Measurements from ENCODE around the gene KDM2B. TPM values are rescaled to one million over a fixed set of nuclear protein-coding genes. Genes with fewer than 3 reads are reported as not detected.

Gene KDM2B
- total RNA-seq, 1 experiment from 2014 or later = 45.1 TPM

DNA sequence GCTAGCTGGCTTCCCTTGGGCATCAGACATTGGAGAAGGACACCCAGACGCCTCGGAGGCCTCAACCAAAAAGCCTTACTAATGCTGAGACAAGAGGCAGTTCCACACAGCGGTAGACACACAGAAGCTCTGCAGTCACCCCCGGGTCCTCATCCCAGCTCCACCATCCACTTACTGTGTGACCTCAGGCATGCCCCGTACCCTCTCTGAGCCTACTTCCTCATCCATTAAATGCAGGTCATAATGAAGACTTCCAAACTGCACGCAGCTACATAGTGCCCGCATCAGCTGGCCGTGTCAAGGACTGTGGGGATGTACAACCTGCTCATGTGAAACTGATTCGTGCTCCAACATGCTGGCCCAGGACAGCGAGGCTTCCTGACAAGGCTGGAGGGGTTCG is 72.3 kb downstream of the KDM2B start:
- ChIA-PET POLR2A (ENCODE audit: unreplicated experiment) (interaction anchor here (0.6 kb wide), 1 partner anchor 212 kb away, joined by 24 read pairs; the partner anchor contains the start of gene CAMKK2), CTCF (no interaction called here)
- no peak overlapping the region for H3K4me3 ChIP-seq
- H3K4me1 ChIP-seq (replicated peaks; ENCODE audit: insufficient read depth) = no peaks in the 10 kb centered on the region
- no peaks in the 10 kb centered on the region for H3K9me2 ChIP-seq (ENCODE audit: insufficient read depth)
- no peaks in the 10 kb centered on the region for H3K27me3 ChIP-seq (ENCODE audit: insufficient read depth, low read depth)
- H3K36me3 ChIP-seq (ENCODE audit: low read depth) = no peaks in the 10 kb centered on the region
- no peaks in the 10 kb centered on the region for H3F3A ChIP-seq (ENCODE audit: insufficient read depth, low read depth)
- intact Hi-C loops (cut with micrococcal nuclease; ENCODE audit: unreplicated experiment) = no loop called here
- DNase-seq = no peak
- H2AFZ ChIP-seq = no peak overlapping the region
- H3K4me2 ChIP-seq = no peak overlapping the region
- no peaks in the 10 kb centered on the region for H4K20me1 ChIP-seq (ENCODE audit: insufficient read depth)
- H3K9me3 ChIP-seq (ENCODE audit: insufficient read depth, low read depth) = no peaks in the 10 kb centered on the region
- no peaks in the 10 kb centered on the region for H3K79me2 ChIP-seq (ENCODE audit: low read depth)
- H3K27ac ChIP-seq = no peak overlapping the region
- BruUV-seq (replicated peaks) = no TSS peak
- no peak for TF ChIP-seq EZH2 (IDR thresholded peaks at IDR 0.05; ENCODE audit: low read depth)
- TF ChIP-seq CTCF (conservative IDR thresholded peaks at IDR 0.05) = no peak

- H3K4me1 ChIP-seq (replicated peaks; ENCODE audit: insufficient read depth) = no peaks in the 10 kb centered on the region
- no peaks in the 10 kb centered on the region for H3K27me3 ChIP-seq (ENCODE audit: insufficient read depth, low read depth)
- TF ChIP-seq CTCF (conservative IDR thresholded peaks at IDR 0.05) = no peak
- TF ChIP-seq EZH2 (IDR thresholded peaks at IDR 0.05; ENCODE audit: low read depth) = no peak
- no TSS peak for BruUV-seq (replicated peaks)
- CTCF ChIA-PET = no interaction called here
- H3K27ac ChIP-seq = no peak overlapping the region
- no peaks in the 10 kb centered on the region for H3K9me2 ChIP-seq (ENCODE audit: insufficient read depth)
- DNase-seq = no peak
- H3K4me2 ChIP-seq = no peak overlapping the region
- no peaks in the 10 kb centered on the region for H3K36me3 ChIP-seq (ENCODE audit: low read depth)
- POLR2A ChIA-PET (ENCODE audit: unreplicated experiment) = no interaction called here
- no peaks in the 10 kb centered on the region for H3K9me3 ChIP-seq (ENCODE audit: insufficient read depth, low read depth)
- H4K20me1 ChIP-seq (ENCODE audit: insufficient read depth) = no peaks in the 10 kb centered on the region
- no peak overlapping the region for H3K4me3 ChIP-seq
- intact Hi-C loops (cut with micrococcal nuclease; ENCODE audit: unreplicated experiment) = no loop called here
- H2AFZ ChIP-seq = no peak overlapping the region
- H3F3A ChIP-seq (ENCODE audit: insufficient read depth, low read depth) = no peaks in the 10 kb centered on the region
- no peaks in the 10 kb centered on the region for H3K79me2 ChIP-seq (ENCODE audit: low read depth)
Measured at GRCh38 chr12:121507984-121508383, 72.8 kb downstream of the KDM2B start.

DNA sequence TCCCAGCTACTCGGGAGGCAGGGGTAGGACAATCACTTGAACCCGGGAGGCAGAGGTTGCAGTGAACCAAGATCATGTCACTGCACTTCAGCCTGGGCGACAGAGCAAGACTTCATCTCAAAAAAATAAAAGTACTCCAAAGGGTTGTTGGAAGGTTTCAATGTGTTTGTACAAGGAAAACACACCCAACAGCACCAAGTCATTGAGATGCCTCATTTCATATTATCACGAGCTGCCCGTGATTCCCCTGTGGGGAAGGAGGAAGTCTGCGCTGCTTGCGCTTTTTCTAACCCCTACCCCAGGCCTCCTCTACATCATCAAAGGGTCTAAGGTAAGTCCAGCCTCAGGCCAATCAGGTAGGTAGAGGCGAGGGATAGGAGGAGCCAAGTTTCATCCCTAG is 73.6 kb downstream of the KDM2B start:
- Histone ChIP-seq H3K4me2 (no peak overlapping the region), H3K9me2 (ENCODE audit: insufficient read depth) (no peaks in the 10 kb centered on the region), H3F3A (ENCODE audit: insufficient read depth, low read depth) (no peaks in the 10 kb centered on the region), H3K4me3 (no peak overlapping the region), H3K27me3 (ENCODE audit: insufficient read depth, low read depth) (no peaks in the 10 kb centered on the region), H3K79me2 (ENCODE audit: low read depth) (no peaks in the 10 kb centered on the region), H3K4me1 (replicated peaks; ENCODE audit: insufficient read depth) (no peaks in the 10 kb centered on the region), H3K9me3 (ENCODE audit: insufficient read depth, low read depth) (no peaks in the 10 kb centered on the region), H2AFZ (no peak overlapping the region), H4K20me1 (ENCODE audit: insufficient read depth) (no peaks in the 10 kb centered on the region), H3K36me3 (ENCODE audit: low read depth) (no peaks in the 10 kb centered on the region), H3K27ac (no peak overlapping the region)
- intact Hi-C loops (cut with micrococcal nuclease; ENCODE audit: unreplicated experiment) = no loop called here
- TF ChIP-seq EZH2 (IDR thresholded peaks at IDR 0.05; ENCODE audit: low read depth) = no peak
- no peak for TF ChIP-seq CTCF (conservative IDR thresholded peaks at IDR 0.05)
- POLR2A ChIA-PET (ENCODE audit: unreplicated experiment) = no interaction called here
- BruUV-seq (replicated peaks) = no TSS peak
- CTCF ChIA-PET = no interaction called here
- no peak for DNase-seq
